G401 (cell line): ENCODE results near the gene DDX59. TPM values are rescaled to one million over a fixed set of nuclear protein-coding genes. Genes with fewer than 3 reads are reported as not detected.

ENCODE experiments used
- total RNA-seq: library from RNA; depleted of rRNA; stranded (reverse); fragments of >200 nt; shearing (Covaris generic); gene quantifications from 2 replicates; pipeline ENCODE4 v1.2.3, GENCODE V29; 2014; rRNA removed

Gene DDX59
- total RNA-seq, 1 experiment from 2014 or later: 20.6 TPM

Other genes starting within 250 kb of the DDX59 start
- gene KIF14, start 49.2 kb downstream of the DDX59 start, total RNA-seq: 12.4 and 17.8 TPM in 2 replicates
- gene CAMSAP2, start 69.0 kb upstream of the DDX59 start, total RNA-seq: 11.5 and 14.2 TPM in 2 replicates
- gene GPR25, start 203.1 kb upstream of the DDX59 start, total RNA-seq: not detected in 2 replicates
- gene INAVA, start 225.0 kb upstream of the DDX59 start, total RNA-seq: 39.3 and 54.7 TPM in 2 replicates